SKM-1 (cell line): ENCODE data around the gene TUBA4A.
"Not testable (repeated sequence)": the region's sequence is repeated elsewhere in the genome, so short reads cannot be mapped to it uniquely, and the experiment has no call there.

ENCODE experiments used
- DNase-seq: peaks from one replicate; lab custom pipeline; 2025; ENCODE audit not compliant: unreplicated experiment; lab: John Stamatoyannopoulos, UW

The TUBA4A gene

DNA sequence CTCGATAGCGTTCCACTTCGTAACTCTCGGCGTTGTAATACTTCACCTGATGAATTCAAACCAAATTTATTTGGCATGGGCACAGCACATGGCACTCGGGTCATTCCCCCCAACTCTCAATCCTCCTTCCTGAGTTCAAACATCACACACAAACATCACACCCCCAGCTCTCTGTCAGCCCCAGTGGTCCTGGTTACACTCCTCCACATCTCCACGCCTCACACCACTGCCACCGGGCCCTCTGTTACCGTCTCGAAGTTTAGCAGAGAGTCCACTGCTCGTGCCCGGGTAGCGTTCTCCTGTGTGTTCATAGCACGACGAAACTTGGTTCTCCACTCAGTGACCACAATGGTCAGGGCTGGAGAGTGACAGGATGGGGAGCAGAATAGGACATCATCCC lies 39.6 kb downstream of the TUBA4A start:
- DNase-seq: no peak

DNA sequence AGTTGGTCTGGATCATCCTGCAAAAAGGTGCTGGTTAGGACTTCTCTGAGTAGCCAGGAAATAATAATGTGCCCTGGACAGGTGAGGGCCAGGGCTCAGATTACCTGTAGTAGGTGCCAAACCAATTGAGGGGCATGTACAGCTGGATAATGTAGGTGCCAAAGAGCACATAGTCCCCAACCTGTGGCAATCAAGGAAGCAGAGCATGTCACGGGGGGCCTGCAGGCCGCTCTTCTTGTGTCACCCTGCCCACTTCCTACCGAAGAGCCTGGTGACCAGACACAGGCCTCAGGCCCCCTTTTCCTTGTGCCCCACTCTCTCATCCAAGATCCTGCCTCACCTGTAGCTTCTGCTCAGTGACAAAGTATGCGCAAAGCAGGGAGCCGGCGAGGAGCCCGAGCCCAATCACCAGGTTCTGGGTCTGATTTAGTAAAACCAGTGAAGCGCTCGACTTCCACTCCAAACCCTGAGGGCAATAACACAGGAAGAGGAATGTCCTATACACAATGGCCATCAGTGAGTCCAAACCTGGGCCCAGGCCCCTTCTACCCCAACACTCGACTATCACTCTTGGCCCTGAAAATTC lies 40.1 kb downstream of the TUBA4A start:
- DNase-seq: no peak

- DNase-seq: no peak
These were observed 40.7 kb downstream of the TUBA4A start for GRCh38 chr2:219213026-219213415.

DNA sequence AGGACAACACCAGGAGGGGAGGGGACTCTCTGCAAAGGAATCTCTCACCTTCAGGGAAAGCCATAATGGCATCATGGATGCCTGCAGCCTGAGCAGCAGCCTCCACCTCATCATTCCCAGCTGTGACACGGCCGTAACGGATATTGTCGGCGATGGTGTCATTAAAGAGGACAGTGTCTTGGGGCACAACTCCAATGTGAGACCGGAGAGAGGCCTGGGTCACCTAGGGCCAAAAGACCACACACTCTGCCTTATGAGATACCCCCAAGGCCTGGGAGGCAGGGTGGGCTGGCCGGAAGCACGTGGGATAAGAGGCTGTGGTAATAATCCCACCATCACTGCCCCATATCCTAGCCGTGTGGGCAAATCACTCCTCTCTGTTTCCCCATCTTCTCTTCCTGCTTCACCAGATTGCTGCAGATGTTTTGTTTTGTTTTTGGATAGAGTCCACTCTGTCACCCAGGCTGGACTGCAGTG lies 42.8 kb downstream of the TUBA4A start:
- no peak for DNase-seq

DNA sequence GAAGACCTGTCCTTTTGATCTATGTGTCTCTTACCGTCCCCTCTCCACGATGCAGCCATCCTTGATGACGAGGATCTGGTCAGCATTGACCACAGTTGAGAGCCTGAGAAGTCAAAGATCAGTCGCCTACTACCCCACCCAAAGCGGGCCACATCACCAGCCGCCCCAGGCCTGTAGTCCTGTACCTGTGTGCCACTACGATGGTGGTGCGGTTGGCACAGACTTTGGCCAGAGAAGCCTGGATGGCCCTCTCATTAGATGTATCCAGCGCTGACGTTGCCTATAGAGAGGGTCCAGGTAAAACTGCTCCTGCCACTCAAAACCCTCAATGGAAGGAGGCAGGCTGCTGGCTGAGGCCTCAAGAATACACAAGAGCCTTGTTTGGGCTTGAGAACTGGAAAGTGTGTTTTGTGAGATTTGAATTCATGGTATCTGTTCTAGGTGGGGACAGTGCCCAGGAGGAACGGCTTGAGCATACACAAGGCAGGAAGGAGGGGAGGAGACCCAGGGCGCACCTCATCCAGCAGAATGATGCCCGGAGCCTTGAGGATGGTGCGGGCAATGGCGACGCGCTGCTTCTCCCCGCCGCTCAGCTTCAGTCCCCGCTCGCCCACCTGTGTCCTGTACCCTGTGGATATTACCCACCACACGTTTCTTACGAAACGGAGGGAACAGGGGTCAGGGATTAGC lies 43.4 kb downstream of the TUBA4A start:
- no peak for DNase-seq

DNA sequence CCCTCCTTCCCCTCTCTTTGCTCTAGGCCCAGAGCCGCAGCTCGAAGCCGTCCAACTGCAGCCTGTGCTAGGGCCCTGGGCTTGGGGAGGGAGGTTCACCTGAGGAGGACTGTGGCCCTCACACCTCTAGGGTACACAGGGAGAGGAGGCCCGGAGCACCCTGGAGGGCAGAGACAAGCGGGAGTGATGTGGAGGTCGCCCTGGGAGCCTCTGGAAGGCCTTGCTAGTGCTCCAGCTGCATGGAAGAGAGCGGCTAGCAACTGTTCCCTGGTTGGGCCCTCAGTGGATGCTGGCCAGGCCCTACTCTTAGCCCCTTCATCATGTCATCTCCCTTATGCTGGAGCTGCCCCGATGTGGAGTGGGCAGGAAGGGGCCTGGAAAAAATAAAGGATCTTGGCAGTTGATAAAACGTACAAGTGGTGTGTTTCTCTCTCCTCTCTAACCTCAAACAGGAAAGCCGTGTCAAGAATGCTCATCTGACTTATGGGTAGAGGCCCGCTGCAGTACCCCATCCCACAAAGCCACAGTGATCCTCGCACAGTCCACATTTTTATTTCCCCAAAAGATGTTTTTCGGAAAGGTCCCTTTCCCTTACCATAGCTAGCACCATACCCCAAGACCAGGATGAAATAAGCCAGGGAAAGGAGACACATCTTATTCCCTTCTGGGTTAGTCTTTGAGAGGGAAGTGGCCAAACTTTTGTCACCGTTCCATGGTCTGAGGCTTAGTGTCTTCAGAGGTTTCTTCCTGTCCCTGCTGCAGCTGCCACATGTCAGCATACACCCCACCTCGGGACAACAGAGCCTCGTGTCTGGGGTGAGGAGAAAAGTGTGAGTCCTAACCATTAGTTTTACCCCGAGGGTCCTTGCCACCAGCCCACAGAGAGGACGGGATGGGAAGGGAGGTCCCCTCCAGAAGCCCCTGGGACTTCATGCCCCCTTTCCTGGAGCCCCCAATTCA lies 44.2 kb downstream of the TUBA4A start:
- no peak for DNase-seq

- DNase-seq: no peak
These were observed 45.6 kb downstream of the TUBA4A start for GRCh38 chr2:219207884-219208740.

GRCh38 chr2:219207134-219207883 lies 46.4 kb downstream of the TUBA4A start:
- DNase-seq: no peak

GRCh38 chr2:219206328-219207133 lies 47.2 kb downstream of the TUBA4A start, which contains the start of gene ZFAND2B:
Gene ZFAND2B (plus strand): TSS chr2:219206782. CDS start chr2:219206988, 206 bp downstream.
- peak; percentile 80 for DNase-seq

DNA sequence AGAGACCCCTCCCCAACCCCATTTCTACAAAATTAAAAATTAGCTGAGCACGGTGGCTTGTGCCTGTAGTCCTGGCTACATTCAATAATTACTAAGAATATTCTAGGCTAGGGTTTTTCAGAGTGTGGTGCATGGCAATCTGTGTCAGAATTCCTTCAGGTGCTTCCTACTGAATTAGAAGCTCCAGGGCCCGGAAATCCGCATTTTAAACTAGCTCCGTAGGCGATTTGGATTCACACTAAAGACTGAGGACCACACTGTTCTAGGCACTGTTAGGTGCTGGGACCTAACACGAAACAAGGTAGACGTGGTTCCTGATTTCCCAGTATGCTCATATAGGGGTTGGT lies 47.8 kb downstream of the TUBA4A start:
- DNase-seq: no peak

DNA sequence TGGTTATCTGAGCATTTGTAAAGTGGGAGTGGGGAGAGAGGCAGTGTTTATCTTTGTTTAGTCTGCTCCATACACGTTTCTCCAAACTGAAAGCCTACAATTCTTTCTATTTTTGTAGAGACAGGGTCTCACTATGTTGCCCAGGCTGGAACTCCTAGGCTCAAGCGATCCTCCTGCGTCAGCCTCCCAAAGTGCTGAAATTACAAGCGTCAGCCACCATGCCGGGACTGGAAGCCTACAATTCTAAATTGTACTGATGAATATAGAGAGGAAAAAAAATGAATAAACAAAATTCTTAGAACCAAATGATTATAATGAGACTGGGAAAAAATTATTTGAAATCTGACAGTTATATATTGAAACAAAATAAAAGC lies 48.6 kb downstream of the TUBA4A start:
- DNase-seq: no peak

DNA sequence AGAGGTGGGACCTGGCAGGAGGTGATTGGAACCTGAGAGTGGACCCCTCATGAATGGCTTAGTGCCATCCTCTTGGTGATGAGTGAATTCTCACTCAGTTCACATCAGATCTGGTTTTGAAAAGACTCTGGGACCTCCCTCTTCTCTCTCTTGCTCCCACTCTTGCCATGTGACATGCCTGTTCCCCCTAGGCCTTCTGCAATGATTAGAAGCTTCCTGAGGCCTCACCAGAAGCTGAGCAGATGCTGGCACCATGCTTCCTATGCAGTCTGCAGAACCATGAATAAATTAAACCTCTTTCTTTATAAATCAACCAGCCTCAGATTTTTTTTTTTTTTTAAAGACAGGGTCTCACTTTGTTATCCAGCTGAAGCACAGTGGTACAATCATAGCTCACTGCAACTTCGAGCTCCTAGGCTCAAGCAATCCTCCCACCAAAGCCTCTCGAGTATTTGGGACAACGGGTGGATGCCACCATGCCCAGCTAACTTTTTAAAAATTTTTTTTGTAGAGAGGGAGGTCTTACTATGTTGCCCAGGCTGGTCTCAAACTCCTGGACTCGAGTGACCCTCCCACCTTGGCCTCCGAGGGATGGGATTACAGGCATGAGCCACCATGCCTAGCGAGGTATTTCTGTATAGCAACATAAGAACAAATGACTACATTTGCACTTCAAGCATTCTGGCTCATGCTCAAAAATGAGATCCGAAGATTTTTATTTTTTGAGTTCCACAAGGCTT lies 49.1 kb downstream of the TUBA4A start:
- no peak for DNase-seq

- not testable (repeated sequence) for DNase-seq
These were observed 52.4 kb downstream of the TUBA4A start for GRCh38 chr2:219201331-219201730.

DNA sequence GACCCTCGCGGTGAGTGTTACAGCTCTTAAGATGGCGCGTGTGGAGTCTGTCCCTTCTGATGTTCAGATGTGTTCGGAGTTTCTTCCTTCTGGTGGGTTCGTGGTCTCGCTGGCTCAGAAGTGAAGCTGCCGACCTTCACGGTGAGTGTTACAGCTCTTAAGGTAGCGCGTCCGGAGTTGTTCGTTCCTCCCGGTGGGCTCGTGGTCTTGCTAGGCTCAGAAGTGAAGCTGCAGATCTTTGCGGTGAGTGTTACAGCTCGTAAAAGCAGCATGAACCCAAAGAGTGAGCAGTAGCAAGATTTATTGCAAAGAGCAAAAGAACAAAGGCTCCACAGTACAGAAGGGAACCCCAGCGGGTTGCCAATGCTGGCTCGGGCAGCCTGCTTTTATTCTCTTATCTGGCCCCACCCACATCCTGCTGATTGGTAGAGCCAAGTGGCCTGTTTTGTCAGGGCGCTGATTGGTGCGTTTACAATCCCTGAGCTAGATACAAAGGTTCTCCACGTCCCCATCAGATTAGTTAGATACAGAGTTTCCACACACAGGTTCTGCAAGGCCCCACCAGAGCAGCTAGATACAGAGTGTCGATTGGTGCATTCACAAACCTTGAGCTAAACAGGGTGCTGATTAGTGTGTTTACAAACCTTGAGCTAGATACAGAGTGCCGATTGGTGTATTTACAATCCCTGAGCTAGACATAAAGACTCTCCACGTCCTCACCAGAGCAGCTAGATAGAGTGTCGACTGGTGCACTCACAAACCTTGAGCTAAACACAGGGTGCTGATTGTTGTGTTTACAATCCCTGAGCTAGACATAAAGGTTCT lies 53.0 kb downstream of the TUBA4A start:
- DNase-seq: not testable (repeated sequence)
